ENCODE measurements around the gene CEP97.
A peak's percentile ranks its signal among the peaks of the same experiment; 100 is the strongest.

CEP97 gene

DNA sequence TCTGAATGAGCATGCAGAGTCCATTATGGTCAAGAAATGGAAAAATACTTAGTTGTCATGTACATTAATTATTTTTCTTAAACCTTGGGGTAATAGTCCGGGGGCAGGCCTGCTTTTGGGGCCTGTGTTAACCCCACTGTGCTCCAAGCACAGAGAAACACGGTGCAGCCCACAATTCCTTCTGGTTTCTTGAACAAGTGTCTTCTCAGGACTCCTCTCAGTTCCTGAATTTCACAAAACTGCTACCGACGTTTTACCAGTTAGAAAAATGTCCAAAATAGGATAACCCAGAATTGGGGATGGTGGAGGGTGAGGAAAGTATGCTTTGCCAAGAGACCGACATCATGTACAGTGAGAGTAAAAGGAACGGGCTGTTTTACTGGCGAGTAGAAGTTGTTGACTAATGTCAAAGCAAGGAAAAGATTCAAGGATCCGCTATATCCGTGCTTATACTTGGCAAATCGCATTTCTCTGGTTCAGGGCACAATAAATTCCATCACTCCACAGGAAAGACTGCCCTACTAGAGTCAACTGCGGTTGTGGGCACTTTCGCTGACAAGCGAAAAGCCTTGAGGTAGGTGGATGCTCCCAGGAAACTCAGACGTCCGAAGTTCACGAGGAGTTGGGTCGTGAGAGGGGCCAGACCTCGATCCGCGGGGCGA lies 54.1 kb downstream of the CEP97 start:
- DNase-seq: no peak

DNA sequence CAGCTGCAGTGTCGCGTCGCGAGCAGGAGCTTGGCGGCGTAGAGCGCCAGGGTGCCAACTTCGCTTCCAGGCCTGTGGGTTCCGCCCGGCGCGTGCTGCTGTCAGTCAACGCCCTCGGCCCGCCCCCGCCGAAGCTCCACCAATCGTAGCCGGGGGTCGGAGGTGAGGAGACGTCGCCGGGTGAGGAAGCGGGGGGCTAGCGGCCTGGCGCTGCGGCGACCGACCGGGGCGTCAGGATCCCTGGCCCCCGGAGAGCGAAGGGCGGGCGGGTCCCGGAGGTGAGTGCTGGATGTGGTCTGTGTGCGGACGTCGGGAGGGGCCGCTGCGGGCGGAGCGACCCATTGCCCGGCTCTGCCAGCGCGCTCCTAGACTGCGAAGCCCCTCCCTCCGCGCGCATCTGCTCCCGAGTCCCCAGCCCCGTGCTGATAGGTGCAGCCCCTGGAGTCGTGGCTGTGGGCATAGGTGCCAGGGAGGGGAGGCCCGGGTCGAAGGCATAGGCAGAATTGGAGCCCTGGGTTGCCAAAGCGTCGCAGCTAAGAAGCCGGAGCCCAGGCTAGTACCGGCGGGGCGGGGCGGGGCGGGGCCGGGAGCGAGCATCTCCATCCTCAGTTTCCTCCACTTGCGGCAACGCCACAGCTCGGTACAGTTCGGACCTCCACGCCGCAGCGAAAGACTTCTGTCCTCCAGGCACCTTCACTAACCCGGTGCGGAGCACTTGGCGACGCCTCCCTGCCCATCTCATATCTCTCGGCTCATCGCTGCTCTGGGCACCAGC lies 54.8 kb downstream of the CEP97 start, which contains the start of gene NXPE3:
Gene NXPE3, plus strand, starts transcription at position 165 of the 775 bp plus-strand sequence. CDS start 6,386 bp downstream, outside the sequence.
- peak; percentile 95 for DNase-seq

DNA sequence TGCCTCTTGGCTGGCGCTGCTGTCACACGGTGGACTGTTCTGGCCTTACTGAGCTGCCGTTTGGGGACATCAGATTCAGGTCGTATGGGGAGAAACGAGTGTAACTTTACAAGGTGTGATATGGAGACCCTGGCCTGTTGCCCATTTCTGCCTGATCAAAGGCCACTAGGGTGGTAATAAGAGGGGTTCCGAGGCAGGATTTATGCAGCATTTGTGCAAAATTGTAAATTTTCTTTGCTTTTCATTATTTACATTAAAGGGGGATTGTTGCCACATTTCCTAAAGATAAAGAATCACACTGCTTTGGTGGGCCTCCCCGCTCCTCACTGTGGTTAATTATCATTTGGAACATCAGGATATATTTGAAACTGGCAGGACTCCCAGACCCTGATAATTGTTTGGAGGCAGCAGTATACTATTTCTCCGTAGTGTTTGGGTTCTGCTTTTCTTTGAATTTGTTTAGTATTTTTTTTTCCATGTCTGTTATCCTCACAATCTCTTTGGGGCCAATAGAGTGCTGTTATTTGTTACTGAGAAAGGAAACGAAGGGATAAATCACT lies 55.5 kb downstream of the CEP97 start:
- no peak for DNase-seq

DNA sequence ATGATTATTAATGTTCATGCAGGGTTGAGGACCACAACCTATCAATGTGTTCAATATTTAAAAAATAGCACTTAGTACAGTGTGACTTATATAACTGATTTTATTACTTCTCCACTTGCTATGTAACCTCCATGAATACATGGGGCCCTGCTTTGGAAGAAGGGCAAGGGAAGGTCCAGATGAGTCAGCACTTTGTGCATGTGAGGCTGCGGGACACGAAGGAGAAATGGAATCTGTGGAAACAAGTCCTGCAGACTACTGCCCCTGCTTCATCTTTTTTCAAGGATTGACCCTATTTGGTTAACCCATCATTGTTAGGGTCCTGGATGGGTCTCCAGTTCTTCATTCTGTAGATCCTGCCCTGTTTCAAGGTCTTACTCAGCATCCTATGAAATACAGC lies 56.2 kb downstream of the CEP97 start:
- DNase-seq: no peak

DNA sequence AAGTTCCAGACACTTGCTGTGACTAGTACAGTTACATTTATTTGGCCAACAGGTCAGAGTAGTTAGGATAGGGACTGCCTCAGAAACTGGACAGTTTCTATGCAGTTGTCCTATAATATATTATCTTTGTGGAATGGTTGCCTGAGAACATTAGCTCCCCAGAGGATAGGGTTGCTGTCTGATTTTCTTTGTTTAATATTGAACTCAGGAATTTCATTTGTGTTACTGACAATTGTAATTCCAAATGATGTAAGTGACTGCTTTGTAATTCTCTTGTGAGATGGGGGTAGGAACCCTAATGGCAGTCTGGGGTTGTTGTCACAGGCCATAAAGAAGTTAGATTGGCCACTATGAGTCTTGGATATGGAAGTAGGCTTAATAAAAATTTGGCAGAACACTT lies 56.8 kb downstream of the CEP97 start:
- DNase-seq: no peak

DNA sequence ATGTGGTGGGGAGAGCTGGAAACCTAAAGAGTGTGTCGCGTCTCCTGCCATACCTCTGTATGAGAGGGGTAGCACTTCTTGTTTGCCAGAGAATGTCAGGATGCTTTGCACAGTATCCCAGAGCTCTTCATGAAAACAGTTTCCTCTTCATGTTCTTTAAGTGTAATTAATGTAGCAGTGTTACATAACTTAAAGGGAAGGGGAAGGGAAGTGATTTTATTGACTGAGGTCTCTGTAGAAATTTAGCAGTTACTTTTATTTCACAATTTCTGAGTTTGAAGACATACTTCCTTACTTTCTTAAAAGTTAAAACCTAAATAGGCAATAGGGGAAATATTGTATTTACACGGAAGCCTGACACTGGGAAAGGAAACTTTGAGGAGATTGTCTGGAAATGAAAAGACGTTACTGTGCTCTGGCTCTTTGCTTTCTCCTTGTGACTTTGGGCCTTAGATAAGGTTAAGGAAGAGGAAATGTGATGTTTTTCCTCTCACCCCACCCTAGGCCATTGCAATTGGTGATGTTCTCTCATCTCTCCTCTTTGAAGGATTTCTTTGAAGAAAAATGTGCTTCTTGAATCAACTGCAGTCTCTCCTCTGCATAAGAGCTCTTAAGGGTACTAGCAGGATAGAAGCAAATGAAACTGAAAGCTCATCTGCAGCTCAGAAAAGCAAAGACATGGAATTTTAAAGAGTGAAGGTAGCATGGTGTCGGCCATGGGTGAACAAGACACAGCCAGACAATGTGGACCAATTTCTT lies 60.6 kb downstream of the CEP97 start:
- DNase-seq: no peak

DNA sequence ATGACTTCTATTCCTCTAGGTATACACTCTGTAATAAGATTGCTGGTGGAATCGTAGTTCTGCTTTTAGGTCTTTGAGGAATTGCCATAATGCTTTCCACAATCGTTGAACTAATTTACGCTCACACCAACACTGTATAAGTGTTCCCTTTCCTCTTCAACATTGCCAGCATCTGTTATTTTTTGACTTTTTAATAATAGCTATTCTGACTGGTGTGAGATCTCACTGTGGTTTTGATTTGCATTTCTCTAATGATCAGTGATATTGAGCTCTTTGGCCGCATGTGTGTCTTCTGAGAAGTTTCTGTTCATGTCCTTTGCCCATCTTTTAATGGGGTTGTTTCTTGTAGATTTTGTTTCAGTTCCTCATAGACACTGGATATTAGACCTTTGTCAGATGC lies 67.4 kb downstream of the CEP97 start:
- no peak for DNase-seq

DNA sequence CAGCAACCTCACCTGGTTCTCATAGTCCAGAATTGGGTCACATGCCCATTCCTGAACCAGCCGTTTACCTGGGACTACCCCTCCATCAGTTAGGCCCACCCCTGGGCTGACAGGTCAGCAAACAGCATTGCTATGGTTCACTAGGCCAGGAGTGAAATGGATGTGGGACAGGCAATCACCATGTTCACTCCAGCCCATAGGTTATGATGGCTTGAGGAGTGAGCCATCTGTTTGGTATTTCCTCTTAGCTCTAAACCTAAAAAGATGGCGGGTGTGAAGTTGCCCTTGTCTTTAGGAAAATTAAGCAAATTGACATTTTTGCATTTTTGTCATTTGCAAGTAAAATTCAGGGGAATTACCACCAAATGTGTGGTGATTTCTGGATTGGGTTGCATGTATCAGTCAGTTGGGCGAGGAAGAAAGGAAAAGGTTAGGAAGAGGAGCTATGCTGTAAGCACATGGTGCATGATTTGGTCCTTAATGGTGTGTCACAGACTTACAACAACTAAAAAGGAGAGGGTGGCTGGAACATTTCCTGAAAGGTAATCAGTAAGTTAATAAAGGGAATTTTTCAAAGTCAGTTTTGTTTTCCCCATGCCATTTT lies 71.8 kb downstream of the CEP97 start:
- DNase-seq: no peak

DNA sequence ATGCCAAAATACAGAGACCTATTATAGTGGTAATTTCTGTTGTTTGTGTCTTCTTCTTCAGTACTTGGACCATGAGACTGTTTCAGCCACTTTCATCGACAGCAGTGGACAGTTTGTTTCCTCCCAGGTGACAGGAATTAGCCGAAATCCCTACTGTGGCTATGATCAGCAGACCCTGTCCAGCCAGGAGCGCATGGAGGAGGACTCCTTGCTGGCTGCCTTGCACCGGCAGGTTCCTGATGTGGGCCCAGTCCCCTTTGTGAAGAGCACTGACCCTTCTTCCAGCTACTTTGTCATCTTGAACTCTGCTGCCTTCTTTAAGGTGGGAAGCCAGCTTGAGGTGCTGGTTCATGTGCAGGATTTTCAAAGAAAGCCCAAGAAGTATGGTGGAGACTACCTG lies 76.8 kb downstream of the CEP97 start:
- no peak for DNase-seq

DNA sequence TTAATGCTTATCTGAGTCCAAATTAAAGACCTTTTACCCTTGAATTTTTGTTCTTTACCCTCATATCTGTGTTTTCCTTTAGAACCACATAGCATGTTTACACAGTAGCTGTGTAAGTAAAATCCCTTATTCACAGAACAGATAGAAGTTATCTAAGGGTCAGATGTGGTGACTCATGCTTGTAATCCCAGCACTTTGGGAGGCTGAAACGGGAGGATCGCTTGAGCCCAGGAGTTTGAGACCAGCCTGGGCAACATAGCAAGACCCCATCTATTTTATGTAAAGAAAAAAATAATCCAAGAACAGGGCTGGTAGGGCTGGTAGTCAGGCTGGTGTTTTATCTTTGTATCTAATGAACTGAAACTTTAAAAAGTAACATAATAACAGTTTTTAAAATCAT lies 77.8 kb downstream of the CEP97 start:
- DNase-seq: no peak

DNA sequence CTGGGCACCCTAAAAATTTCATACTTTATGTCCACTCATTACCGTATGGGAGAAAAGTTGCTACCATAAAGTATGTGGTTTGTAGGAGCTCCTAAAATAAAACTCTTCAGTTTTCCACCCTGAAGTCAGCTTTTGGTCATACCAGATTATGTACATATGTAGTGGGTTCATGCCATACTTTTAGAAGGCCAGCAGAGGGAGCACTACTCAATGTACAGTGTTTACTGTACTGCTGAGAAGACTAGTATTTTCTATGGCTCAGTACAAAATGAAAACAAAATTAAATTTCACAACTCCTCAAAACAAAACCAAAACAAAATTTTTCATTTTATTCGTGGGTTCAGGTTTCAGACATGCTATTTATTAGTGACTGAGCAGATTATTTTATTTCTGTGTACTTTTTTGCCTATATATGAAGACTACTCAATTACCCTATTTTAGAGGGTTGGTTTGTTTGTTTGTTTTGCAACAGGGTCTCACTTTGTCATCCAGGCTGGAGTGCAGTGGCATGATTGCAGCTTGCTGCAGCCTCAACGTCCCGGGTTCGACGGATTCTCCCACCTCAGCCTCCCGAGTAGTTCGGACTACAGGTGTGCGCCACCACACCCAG lies 78.9 kb downstream of the CEP97 start:
- no peak for DNase-seq

DNA sequence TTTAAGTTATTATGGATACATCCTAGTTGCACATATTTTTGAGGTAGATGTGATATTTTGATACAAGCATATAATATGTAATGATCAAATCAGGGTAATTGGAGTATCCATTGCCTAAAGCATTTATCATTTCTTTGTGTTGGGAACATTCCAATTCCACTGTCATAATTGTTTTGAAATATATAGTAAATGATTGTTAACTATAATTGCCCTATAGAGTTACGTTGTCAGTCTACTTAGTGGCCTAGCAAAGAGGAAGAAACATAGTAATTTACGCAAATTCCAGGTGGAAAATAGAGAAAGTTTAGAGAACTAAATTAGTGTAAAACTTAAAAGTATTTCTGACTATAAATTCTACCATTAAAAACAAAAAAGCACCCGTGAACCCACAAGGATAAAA lies 79.5 kb downstream of the CEP97 start:
- DNase-seq: no peak

DNA sequence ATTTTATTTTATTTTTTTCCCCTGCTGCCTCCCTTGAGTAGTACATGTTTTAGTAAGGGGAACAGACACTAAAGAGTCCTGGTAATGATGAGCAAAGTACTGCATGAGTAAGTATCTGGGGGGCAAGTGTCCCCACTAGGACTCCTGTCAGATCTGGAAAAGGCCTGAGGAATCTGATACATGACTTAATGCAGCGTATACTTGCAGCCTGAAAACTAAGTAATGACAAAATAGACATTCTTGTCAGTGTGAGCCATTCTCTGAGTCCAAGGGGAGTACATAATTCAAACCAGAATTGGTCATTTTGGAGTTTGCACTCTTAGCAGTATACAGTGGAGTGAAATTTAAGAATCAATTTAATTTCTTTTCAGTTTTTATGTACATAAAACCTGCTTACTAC lies 82.1 kb downstream of the CEP97 start:
- DNase-seq: no peak

DNA sequence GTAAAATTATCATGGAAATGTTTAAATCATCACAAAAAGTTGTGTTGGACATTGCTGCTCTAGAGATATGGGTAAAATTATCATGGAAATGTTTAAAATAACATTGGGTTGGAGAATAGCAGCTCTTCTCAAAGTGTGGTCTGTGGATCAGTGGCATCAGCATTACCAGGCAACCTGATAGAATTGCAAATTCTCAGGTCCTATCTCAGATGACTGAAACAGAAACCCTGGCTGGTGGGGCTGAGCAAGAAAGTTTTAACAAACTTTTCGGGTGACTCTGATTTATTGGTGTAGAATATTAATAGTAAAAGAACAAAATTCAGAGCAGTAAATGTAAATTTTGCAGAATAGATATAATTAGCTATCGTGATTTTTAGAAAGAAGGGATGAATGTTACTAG lies 83.5 kb downstream of the CEP97 start:
- DNase-seq: no peak

DNA sequence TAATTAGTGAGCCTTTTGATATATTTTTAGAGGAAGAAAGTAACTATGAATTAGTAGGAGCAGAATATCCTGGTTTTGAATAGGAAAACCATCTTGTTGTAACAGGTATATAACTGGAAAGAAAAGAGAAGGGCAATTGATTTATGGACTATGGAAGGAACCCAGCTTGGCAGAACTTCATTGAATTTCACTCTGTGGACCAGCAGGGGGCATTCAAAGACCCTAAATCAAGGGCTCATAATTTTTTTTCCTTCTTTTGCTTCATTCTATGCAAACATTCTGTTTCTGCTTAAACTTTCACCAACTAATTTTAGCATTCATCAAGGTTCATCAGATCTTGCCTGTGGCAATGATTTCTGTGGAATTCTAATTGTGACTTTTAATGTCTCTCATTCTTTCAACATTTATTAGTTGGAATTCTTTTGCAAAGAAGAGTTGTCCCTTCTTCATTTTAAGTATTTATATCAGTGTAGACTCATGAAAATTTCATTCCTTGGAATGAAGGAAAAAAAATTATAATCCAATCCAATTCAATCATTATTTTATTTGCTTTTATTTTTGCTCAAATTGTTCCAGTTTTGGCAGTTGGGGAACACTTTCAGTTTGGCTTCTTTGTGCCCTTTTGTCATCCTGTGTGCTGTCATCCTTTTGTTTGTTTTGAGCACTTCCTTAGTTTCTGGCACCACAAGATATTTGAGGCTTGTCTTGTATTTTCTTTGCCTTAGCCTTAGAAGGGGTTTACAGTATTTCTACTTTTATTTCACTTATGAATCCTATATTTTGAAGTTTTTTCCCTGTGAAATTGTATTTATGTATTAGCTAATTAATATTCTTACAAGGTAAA lies 85.0 kb downstream of the CEP97 start:
- no peak for DNase-seq

DNA sequence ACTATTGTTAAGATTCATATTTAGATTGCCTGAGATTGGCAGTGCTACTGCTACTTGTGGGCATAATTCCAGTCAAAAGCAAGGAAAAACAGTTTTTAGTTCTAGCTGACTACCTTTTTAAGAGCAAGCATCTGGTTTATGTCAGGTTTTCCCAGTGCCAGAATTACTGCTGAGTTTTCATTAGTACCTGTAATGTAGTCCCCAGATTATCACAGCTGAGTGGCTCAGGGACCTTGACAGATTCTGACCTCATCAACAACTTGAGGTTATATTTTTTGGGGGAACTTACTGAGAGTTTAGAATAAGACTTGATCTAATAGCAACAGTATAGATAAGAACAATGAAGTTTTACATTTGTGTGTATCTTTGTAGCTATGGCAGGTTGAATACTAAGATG lies 85.6 kb downstream of the CEP97 start:
- no peak for DNase-seq

DNA sequence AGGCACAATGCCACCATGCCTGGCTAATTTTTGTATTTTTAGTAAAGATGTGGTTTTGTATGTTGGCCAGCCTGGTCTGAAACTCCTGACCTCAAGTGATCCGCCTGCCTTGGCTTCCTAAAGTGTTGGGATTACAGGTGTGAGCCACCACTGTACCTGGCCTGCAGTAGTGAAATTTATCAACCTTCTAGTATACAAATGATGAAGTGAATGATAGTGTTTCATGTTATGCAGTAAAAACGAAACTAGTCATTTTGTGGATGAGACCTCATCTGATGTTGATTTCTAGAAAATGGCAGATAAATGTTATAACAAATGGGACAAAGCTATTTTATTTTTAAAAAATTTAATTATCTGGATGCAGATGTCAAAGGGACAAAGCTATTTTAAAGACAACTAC lies 87.5 kb downstream of the CEP97 start:
- no peak for DNase-seq

DNA sequence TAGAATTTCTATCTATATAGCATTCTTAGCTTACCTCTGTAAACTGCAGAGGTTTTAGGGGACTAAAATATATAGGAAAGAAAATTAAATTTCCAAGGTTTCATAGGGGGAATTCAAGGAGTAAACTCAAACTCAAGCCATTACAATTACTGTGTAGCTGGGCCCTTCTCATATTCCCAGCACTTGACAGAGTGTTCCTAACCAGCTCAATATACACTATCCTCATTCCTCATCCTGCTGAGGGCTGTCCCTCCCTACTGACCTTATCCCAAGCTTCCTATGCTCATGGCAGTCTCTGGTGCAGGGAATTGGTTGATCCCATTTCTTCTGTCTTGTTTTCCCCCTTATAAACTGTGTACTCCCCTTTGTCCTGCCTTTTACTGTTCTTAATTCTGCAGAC lies 88.5 kb downstream of the CEP97 start:
- no peak for DNase-seq

DNA sequence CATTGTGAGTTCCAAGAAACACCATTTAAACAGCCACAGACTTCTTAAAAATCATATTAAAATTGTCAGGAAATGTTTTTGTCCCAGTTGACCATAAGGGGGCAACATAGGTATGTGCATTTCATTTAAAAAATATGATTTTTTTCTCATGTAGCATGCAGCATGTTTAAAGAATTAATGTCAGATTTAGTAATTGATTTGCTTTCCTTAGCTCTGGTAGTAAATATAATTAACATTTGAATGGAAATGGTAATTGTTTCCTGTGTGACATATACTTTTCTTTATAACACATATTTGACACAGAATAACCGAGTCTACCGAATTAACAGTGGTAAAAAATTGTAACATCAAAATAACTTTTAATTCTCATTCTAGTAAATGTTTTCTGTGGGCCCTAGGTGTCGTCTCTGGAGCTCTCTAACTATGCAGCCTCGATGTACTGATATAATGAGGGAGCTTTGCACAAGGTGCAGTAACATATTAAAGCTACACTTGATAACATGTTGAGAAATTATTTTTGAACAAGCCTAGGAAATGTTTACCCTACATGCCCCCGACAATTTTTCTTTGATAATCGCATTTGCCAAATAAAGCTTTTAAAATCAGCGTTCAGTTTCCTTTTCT lies 89.5 kb downstream of the CEP97 start:
- no peak for DNase-seq

DNA sequence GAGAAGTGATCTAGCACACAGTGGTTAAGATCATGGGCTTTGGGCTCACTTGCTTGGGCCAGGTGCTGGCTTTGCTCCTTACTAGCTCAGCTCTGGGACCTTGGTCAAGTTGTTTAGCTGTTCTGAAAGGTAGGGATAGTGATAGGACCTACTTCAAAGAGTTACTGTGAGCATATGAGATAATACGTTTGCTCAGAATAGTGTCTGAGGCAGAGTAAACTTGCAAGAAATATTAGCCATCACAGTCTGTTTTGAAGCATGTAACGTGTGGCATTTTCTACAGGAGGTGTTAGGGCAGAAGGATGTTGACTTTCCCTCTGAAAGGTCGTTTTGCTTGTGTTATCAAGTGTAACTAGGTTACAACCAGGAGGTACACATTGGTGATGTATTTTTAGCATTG lies 90.4 kb downstream of the CEP97 start:
- no peak for DNase-seq

All from activated CD8-positive, alpha-beta memory T cell treated with anti-CD3 and anti-CD28 coated beads, Interleukin-2, amount 50 U/mL, for 48 hours (primary cell).